ENCODE measurements around the gene ZFP36L2. TPM values are rescaled to one million over a fixed set of nuclear protein-coding genes. Genes with fewer than 3 reads are reported as not detected.

ZFP36L2 gene
- total RNA-seq, 6 experiments from 2014 or later, result 20.8 to 50.0 (median 33.6) TPM

- peak overlapping the region in 2 of 3 donors; percentile 41 to 48 for H3K27ac ChIP-seq
- TF ChIP-seq POLR2A (IDR thresholded peaks at IDR 0.05) (no peak), CTCF (IDR thresholded peaks at IDR 0.05) (peak in 2 of 4 donors; percentile 10 to 35)
- H3K27me3 ChIP-seq, result no peaks in the 10 kb centered on the region
- ATAC-seq (peak; percentile 40 to 72 (median 54)), DNase-seq (no peak)
- no peaks in the 10 kb centered on the region for H3K9me3 ChIP-seq
- no peaks in the 10 kb centered on the region for H3K4me1 ChIP-seq
- intact Hi-C loops (cut with DNase I), result loop anchor here in 1 of 2 donors (10.0 kb wide), 4 partner anchors 245 to 405 kb away; no protein-coding TSS in a partner anchor
- no peaks in the 10 kb centered on the region for H3K36me3 ChIP-seq
- 71% methylated on average over 10 of the region's 13 CpGs for WGBS (ENCODE audit: insufficient coverage, low coverage, low lambda C conversion rate, missing lambda C conversion rate)
- no peak overlapping the region for H3K4me3 ChIP-seq
These were observed 13.8 kb upstream of the ZFP36L2 start for GRCh38 chr2:43239981-43240765.

- no peaks in the 10 kb centered on the region for H3K36me3 ChIP-seq
- 80% methylated on average over 1 of the region's 3 CpGs for WGBS (ENCODE audit: insufficient coverage, low coverage, low lambda C conversion rate, missing lambda C conversion rate)
- H3K27me3 ChIP-seq, result no peaks in the 10 kb centered on the region
- no peaks in the 10 kb centered on the region for H3K9me3 ChIP-seq
- intact Hi-C loops (cut with DNase I), result loop anchor here in 1 of 2 donors (10.0 kb wide), 4 partner anchors 246 to 404 kb away; no protein-coding TSS in a partner anchor
- H3K27ac ChIP-seq, result peak overlapping the region in 1 of 3 donors; percentile 48
- H3K4me3 ChIP-seq, result no peak overlapping the region
- H3K4me1 ChIP-seq, result no peaks in the 10 kb centered on the region
- DNase-seq (no peak), ATAC-seq (no peak)
- TF ChIP-seq POLR2A (IDR thresholded peaks at IDR 0.05) (no peak), CTCF (IDR thresholded peaks at IDR 0.05) (no peak)
These were observed 12.4 kb upstream of the ZFP36L2 start for GRCh38 chr2:43238813-43239212.

- Histone ChIP-seq H3K27ac (no peak overlapping the region), H3K4me3 (no peak overlapping the region), H3K27me3 (no peaks in the 10 kb centered on the region), H3K4me1 (no peaks in the 10 kb centered on the region), H3K9me3 (no peaks in the 10 kb centered on the region), H3K36me3 (no peaks in the 10 kb centered on the region)
- intact Hi-C loops (cut with DNase I), result loop anchor here in 1 of 2 donors (10.0 kb wide), 4 partner anchors 247 to 403 kb away; no protein-coding TSS in a partner anchor
- TF ChIP-seq CTCF (IDR thresholded peaks at IDR 0.05) (no peak), POLR2A (IDR thresholded peaks at IDR 0.05) (no peak)
- no peak for DNase-seq
- no peak for ATAC-seq
These were observed 11.8 kb upstream of the ZFP36L2 start for GRCh38 chr2:43238176-43238575.

GRCh38 chr2:43233218-43234212 lies 7.1 kb upstream of the ZFP36L2 start:
- Histone ChIP-seq H3K9me3 (no peaks in the 10 kb centered on the region), H3K4me1 (peaks cover 0 to 10% (median 6%) of the 10 kb centered on the region in 4 donors), H3K27me3 (no peaks in the 10 kb centered on the region), H3K36me3 (no peaks in the 10 kb centered on the region), H3K27ac (no peak overlapping the region), H3K4me3 (no peak overlapping the region)
- ATAC-seq, result peak; percentile 20 to 44 (median 31)
- no peak for DNase-seq
- WGBS (ENCODE audit: insufficient coverage, low coverage, low lambda C conversion rate, missing lambda C conversion rate), result 70% methylated on average over 8 of the region's 9 CpGs
- TF ChIP-seq POLR2A (IDR thresholded peaks at IDR 0.05) (no peak), CTCF (IDR thresholded peaks at IDR 0.05) (no peak)
- intact Hi-C loops (cut with DNase I), result loop anchor here in 1 of 2 donors (10.0 kb wide), 4 partner anchors 251 to 399 kb away; no protein-coding TSS in a partner anchor

All from right lobe of liver (tissue), 6 donors.